GM18868 (cell line): ENCODE results near the gene STAT2.
"Not testable (repeated sequence)": the region's sequence is repeated elsewhere in the genome, so short reads cannot be mapped to it uniquely, and the experiment has no call there.

Experiments
- ATAC-seq: cut with Tn5 transposase; IDR thresholded peaks from one replicate; pipeline ENCODE4 v1.9.1; 2021; ENCODE audit warnings: mild to moderate bottlenecking, moderate library complexity; ENCODE audit not compliant: unreplicated experiment

Gene STAT2

DNA sequence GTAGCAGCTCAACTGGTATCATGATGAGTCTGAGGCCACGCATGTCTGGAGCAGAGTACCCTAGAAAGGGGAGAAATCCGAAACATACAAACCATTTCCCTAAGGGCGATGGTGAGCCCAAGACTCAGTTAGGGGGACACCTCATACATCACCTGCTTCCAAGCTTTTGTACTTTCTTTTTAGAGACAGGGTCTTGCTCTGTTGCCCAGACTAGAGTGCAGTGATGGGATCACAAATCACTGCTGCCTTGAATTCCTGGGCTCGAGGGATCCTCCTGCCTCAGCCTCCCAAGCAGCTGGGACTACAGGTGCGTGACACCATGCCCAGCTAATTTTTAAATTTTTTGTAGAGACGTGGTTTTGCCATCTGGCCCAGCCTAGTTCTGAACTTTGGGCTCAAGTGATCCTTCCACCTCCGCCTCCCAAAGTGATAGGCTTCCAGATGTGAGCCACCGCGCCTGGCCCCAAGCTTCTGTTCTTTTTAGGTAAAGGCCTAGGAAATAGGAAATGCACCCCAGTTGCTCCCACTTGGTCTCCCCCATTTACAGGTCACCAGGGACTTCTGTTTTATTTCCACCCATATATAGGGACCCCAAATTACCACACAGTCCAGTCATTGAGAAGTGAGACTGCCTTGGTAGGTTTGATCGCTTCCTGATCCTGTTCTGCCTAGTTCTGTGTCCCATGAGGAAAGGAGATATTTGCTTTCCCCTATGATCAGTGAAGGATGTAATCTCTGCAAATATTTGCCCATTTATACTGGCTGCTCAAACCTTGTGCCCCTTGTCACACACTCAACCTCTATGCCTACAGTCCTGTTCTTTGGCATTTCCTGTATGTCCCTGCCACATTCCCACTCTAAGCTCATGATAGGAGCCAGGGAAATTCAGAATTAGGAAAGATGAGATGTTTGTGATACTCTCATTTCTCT lies 2.5 kb upstream of the STAT2 start, which contains the start of gene APOF:
Gene APOF (minus strand): TSS at position 728 of the 930 bp plus-strand sequence. CDS start 112 bp downstream, at position 616.
- no peak for ATAC-seq

DNA sequence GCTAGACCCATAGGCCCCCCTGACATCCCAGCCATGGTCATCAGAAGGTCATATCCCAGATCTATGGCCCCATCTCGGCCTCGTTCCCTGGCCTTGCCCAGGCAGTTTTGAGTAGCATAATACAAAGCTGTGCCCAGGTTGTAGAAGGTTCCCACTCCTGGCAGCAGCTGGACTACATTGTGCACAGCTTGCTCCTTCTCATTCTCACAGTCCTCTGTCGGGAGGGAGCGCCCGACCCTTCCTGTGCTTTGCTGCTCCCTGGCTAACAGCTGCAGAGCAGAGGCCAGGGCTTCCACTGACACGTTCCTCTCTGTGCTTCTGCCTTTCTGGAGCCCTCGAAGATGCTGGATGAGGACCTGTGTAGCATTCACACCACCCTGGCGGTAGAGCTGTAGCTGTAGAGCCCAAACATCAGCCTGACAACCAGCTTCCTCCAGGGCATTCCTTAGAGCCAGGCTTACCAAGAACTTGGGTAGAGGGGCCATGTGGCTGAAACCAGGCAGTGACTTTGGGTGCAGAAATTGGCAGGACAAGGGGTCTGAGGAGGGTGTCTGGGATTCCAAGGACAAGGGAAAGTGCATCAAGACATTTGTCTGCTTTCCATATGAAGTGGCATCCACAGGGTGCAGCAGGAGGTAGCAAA lies 1.7 kb upstream of the STAT2 start:
- ATAC-seq: no peak

DNA sequence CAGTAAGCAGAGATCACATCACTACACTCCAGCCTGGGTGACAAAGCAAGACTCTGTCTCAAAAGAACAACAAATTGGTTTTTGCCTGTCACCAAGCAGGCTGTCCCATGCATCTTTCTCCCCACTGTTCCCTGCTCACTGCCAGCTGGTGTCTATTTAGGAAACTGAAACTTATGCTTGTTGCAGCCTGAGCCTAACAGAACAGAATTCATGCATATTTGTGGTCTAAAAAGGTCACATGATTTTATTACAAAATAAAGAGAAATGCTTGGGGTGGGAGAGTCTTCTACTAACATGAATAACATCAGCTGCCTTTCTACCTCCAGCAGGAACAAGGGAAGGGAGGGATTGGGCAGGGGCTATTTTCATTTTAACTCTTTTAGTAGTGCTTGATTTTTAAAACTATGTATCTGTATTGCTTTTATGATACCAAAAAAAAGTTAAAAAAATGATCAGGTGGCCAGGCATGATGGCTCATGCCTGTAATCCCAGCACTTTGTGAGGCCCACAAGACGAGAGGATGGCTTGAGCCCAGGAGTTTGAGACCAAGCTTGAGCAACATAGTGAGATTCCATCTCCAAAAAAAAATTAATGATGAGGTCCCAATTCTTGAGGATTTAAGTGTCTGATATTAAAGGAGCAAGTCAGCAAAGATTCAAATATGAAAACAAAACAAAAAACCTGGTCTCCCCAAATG lies 923 bp downstream of the STAT2 start:
- ATAC-seq: no peak

GRCh38 chr12:56351325-56351724 lies 8.6 kb downstream of the STAT2 start:
- no peak for ATAC-seq

DNA sequence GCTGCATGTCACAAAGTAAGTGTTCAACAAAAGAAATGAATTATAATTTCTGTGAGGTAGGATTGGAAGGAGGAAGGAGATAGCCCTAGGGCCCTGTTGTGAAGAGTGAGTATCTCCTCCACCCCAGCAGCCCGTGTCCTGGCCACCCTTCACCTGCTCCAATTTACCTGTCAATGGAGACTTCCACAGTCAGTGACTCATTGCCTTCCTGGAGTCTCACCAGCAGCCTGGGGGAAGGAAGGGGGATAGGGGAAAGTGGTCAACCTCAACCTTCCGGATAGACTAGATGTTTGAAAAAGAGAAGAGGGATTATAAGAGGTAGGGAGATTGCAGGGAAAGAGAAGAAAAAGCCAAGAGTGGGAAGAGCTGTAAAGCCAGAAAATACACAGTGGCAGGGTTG lies 9.2 kb downstream of the STAT2 start:
- no peak for ATAC-seq

DNA sequence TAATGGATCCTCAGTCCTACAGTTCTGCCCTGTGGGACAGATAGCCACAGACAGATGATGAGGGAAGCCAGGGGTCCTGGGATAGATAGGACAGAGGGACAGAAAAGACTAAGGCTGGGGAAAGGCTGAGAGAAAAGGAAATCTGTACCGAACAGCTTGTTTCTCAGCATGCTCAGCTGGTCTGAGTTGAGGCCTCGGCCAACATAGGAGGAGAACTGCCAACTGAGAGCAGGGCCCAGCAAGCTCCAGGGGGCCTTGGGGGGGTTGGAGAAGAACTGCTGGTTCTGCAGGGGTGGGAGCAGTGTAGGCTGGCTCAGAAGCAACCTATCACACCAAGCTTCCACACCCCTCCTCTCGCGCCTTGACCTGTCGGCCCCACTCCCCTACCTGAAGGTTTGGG lies 11.1 kb downstream of the STAT2 start:
- no peak for ATAC-seq

GRCh38 chr12:56347255-56347654 lies 12.7 kb downstream of the STAT2 start:
- not testable (repeated sequence) for ATAC-seq

- ATAC-seq: no peak
These were observed 13.2 kb downstream of the STAT2 start for GRCh38 chr12:56346675-56347074.

DNA sequence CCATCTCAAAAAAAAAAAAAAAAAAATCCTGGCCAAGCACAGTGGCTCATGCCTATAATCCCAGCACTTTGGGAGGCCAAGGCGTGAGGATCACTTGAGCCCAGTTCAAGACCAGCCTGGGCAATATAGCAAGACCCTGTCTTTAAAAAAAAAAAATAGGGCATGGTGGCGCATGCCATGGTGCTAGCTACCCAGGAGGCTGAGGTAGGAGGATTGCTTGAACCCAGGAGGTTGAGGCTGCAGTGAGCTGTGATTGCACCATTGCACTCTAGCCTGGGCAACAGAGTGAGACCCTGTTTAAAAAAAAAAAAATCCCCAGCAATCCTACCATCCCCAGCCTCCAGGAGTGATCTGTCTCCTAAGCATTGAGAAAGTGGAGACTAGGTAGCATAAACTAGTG lies 17.6 kb downstream of the STAT2 start:
- not testable (repeated sequence) for ATAC-seq

GRCh38 chr12:56341616-56342015 lies 18.3 kb downstream of the STAT2 start:
- no peak for ATAC-seq

DNA sequence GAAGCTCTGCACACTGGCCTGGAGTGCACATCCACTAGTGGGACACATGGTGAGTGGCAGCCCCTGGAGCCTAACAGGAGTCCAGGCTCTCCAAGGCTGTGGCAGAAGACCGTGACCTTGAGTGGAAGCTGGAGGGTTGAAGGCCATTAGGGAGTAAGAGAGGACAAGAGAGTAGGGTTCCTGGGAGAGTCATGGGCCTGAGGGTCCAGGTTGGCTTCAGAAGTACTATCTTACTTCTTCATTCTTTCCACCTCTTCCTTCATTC lies 20.8 kb downstream of the STAT2 start:
- ATAC-seq: no peak

GRCh38 chr12:56338308-56339157 lies 21.4 kb downstream of the STAT2 start, which contains the start of gene IL23A:
IL23A (plus strand) TSS chr12:56338884; CDS start chr12:56339045, 161 bp downstream.
- ATAC-seq: peak; percentile 63

DNA sequence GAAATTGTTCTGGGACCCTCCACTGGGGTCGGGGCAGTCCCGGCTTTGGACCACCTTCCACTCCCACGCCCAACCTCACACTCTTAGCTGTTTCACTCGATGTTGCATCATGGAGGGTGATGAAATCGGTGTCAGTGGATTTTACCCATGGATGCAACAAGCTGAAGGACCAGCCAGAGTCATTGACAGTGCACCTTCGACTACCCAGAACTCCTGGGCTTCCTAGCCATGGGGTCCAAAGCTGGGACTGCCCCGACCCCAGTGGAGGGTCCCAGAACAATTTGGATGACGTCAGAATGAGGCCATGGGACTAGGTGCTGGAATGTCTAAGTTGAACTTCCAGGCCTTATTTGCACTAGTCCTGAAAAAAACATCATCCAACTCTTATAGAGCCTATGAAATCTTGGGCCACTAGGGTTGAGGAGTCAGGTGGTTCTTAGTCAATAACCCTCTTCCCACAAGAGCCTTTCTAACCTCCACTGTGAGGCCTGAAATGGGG lies 22.1 kb downstream of the STAT2 start:
- ATAC-seq: no peak

- no peak for ATAC-seq
These were observed 23.3 kb downstream of the STAT2 start for GRCh38 chr12:56336361-56337167.

DNA sequence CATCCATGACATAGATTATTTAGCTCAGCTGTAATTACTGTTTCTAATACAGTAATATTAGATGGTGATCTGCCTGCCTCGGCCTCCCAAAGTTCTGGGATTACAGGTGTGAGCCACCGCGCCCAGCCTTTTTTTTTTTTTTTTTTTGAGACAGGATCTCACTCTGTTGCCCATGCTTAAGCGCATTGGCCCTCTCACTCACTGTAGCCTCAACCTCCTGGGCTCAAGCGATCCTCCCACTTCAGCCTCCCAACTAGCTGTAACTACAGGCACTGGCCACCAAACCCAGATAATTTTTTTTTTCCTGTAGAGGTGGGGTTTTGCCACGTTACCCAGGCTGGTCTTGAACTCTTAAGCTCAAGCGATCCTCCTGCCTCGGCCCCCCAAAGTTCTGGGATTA lies 24.4 kb downstream of the STAT2 start:
- not testable (repeated sequence) for ATAC-seq

DNA sequence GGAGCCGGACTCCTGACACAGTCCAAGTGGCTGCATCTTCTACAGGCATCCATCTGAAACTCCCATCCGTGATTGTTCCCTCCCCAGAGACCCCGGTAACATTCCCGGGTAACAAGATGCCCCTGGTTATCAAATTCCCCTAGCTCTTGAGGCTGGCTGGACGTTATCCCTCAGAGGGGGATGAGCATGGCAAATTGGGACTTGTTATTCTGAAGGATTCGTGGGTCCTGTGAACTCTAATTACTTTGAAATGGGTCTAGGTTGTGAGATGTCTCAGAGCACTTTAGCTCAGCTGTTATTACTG lies 25.5 kb downstream of the STAT2 start:
- ATAC-seq: no peak

DNA sequence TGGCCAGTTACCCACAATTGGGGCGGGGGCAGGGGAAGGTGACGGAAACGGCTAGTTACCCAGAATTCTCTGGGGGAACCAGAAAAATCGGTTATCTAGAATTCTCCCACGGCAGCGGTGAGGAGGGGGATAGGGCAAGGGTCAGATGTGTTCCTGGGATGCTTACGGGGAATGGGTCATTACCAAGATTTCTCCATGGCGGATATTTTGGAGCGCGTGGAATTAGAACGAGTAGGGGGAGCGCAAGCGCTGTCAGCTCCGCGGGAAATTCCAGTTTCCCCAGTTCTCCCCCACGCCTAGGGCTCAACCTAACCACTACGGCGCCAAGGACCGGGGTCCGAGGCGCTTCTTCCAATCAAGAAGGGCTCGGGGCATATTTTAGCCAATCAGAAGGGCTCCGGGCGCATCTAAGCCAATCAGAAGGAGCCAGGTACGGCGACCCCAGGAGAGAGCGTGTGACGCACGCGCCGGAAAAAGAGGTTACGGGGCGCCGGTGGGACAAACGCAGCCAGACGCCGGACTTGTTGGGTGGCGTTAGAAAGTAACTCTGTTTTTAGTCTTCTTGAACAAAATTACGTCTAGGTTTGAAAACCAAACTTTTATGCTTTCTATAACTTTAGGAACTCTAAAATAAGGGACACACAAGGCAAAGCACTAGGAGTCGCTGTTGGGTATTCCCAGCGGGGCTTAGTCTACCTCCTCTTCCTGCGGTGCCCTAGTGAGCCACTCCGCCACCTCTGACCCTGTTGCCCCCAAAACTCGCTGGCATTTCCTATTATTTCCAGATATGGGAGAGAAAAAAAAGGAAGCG lies 26.0 kb downstream of the STAT2 start, which contains the start of gene PAN2:
Gene PAN2 (minus strand): TSS at position 322 of the 811 bp plus-strand sequence. CDS start 906 bp downstream, outside the sequence.
- ATAC-seq: peak; percentile 91

DNA sequence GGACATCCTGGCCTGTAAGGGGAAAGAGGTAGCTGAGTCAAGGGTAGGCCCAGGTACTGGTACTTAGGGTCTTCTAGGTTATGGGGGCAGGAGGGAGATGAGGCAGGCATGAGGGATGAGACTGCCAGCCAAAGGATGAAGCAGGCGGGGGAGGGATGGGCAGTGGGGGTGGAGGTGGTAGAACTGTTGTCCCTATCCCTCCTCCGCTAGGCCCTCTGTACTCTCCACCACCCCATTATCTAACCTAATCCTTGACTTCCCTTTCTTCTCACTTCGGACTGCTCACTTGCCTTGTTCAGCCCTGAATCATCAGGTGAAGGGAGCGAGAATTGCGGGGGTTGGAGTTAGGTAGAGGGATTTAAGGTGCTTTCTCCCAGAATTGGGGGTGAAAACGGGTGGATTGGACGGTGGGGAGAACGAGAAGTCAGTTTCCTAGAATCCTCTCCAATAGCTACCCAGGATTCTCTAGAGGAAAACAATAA lies 26.7 kb downstream of the STAT2 start:
- no peak for ATAC-seq
